UCSD-AML1 (cell line): ENCODE data around the gene ROBO1.

Experiments
- DNase-seq: peaks from one replicate; lab custom pipeline; 2025; ENCODE audit not compliant: unreplicated experiment; lab: John Stamatoyannopoulos, UW

ROBO1 gene

GRCh38 chr3:79019924-79020173 is 747.9 kb downstream of the ROBO1 start:
- DNase-seq, result no peak

DNA sequence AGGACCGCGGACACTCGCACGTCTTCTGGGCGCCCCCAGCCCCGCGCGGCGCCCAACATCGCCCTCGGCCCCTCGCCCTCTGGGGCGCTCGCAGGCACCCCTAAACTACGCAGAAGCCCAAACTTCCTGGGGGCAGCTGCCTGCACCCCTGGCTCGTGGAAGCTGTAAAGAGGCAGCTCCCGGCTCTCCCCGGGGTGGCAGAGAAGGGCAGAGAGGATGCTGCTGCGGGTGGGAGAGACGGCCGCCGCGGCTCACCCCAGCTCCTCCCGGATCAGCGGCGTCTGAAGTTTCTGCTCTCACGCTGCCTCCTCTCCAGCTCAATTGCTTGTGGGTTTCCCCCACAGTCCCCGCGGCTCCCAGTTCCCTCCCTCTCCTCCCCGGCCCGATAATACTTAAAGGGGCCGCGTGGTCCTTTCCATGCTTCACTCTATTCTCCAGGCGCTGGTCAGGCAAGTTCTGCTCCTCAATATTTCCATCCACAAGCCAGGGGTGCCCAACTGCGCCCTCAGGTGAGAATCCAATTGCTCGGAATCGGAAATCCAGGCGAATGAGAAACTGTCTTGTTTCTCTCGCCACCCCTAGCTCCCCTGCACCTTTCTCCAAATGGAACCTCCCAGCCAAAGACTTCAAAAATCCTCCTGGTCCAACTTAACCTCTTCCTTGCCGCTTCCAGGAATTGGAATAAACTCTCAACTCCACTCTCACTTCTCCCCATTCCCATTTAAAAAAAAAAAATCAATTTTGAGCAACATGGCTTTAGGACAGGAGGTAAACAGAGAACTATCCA is 748.5 kb downstream of the ROBO1 start:
- DNase-seq, result no peak

DNA sequence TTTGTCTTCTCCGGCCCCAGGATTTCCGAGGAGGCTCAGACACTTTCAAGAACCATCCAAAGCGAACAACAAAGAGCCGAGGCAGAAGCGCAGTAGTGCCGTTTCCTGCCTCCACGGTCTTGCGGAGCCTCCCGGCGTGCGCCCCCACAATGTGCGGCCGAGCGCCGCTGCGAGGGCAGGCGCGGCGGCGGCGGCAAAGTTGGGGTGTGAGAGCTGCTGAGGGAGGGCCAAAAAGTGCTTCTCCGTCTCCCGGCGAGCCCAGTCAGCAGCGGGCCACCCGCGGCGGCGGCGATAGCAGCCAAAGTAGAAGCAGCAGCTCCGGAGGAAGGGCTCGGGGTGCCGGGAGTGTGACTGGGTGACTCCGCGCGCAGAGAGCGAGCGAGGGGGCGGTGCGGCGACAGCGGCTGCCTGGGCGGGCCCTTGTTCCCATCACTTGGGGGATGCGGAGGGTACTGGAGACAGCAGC is 749.1 kb downstream of the ROBO1 start:
- no peak for DNase-seq

- no peak for DNase-seq
Measured at GRCh38 chr3:79018265-79018664, 749.5 kb downstream of the ROBO1 start.

DNA sequence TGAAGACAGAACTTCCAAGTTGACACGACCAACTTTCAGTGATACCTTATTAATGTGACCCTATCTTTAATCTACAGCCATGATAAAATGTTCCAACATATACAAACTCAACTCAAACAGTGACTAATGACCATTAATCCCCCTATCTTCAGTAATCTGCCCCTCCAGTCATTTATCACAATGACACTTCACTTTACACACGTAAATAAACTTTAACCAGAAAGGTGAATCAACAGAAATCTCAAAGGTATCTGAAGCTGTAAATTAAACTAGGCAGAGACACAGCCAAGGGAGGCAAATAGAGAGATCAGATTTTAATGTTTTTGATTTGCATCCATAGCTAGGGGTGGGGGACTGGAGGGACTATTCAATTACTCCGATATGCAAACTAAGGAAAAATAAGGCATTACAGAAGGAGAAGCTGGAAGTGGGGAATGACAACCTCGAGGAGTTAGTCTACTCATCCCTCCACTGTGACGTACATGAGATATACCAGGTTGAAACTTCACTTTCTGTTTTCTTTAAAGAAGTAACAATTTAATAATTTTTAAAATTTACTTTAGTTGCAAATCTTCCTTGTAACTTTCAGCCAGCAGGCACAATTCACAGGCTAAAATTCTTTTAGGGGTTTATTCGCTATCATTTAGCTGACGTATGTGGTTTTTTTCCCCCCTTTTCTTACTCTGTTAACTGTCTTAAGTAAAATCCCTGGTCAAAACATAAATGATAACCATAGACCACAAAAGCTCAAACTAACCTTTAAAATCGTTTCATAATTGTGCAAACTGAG is 751.0 kb downstream of the ROBO1 start:
- no peak for DNase-seq

- no peak for DNase-seq
Measured at GRCh38 chr3:79015854-79016253, 751.9 kb downstream of the ROBO1 start.

DNA sequence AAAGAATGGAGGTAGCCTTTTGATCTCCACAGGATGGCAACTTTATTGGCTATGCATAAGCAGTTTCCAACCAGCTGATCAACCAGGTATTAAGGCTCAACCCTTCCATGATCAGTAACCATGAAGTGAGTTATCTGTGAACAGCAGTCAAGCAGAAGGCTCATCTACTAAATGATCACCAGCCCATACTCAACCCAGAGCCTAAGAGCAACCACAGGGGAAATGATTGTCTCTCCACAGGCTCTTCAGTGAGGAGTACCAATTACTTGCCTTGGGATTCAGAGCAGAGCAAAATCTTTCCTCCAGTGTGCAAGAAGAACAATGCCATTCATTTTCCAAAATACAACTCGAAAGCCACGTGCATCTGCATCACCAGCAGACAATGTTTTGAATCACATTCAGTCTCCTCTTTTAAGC is 754.8 kb downstream of the ROBO1 start:
- no peak for DNase-seq

DNA sequence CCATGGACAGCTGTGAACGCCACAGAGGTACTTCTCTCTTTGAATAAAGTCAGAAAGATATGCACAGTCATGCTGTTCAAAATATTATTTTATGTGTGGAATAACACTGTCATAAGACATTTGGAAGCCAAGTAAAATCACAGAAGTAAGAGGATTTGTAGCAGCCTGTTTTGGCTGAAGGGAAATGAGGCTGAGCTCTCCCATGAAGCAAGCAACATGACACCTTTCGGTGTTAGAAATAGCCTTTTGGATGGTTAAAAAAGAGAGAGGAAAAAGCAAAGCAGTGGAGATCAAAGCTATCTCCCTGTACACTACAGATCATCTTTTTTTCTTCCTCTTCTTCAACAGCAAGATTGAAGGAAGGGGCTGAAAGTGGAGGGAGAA is 755.3 kb downstream of the ROBO1 start:
- no peak for DNase-seq

- DNase-seq, result no peak
Measured at GRCh38 chr3:79011821-79012529, 755.8 kb downstream of the ROBO1 start.

GRCh38 chr3:79009861-79010260 is 757.9 kb downstream of the ROBO1 start:
- no peak for DNase-seq

GRCh38 chr3:79006077-79006476 is 761.7 kb downstream of the ROBO1 start:
- DNase-seq, result no peak

DNA sequence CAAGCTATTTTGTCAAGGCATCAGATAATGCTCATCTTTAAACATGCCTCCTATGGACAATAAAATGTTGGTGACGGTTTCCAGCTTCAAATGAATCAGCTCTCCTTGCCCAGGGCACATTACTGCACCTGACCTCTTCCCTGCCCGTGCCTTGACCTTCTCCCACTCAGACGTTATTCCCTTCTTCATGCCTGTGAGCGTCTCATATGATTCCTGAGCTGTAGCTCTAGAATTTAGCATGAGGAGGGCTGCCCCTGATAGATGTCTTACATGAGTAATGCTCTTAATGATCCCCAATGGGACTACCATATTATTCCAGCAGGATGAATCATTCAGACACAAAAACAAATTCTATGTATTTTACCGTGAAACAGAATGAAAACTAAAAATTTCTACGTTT is 762.7 kb downstream of the ROBO1 start:
- no peak for DNase-seq

GRCh38 chr3:79003994-79004393 is 763.8 kb downstream of the ROBO1 start:
- DNase-seq, result no peak

- DNase-seq, result no peak
Measured at GRCh38 chr3:79002465-79003372, 765.1 kb downstream of the ROBO1 start.

DNA sequence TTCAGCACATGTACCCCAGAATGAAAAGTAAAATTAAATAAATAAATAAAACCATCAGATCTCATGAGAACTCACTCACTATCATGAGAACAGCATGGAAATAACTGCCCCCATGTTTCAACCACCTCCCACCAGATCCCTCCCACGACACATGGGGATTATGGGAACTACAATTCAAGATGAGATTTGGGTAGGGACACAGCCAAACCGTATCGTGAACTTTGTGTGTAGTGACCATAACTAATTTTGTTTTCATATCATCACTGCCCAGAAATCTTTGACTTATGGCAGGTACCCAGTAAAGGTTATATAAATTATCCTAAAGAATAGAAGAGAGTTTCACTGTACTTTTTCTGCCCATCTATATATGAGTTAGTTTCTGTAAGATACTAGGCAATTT is 766.5 kb downstream of the ROBO1 start:
- no peak for DNase-seq

GRCh38 chr3:78999139-78999538 is 768.7 kb downstream of the ROBO1 start:
- DNase-seq, result no peak

- DNase-seq, result no peak
Measured at GRCh38 chr3:78995087-78995486, 772.7 kb downstream of the ROBO1 start.

GRCh38 chr3:78994174-78995027 is 773.4 kb downstream of the ROBO1 start:
- no peak for DNase-seq

DNA sequence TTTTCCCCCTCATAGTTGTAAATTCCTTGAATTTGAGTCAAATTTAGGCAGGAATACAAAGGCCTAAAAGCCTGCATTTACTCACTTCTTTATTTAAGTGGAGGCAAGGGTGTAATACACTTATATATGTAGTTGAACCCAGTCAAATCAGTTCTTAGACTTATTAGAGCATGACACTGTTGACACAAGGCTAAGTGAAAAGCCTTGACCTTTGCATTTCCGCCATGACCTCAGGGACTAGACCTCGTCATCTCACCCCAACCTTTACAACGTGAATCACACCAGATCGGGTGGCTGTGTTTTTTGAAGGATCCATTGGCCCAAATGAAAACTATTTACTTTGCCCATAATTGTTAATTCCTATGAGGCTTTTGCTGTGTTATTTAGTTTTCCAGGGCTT is 774.4 kb downstream of the ROBO1 start:
- no peak for DNase-seq

DNA sequence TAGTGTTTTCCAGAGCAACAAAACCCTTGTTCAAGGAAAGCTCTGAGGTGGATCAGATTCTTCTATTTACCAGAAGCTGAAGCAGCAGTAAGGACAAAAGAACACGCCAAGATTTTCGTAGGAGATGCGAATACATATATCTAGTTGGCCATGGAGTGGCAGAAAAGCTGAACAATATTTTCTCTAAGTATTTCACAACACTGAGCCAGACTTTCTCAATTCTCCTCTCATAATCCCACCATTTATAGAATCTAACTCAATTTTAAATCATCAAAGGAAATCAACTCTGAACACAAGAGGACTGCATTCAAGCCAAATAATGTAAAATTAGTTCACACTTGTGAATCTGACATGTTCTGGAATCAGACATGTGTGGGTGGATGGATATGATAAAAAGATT is 775.0 kb downstream of the ROBO1 start:
- no peak for DNase-seq
